GM23338 (cell line): ENCODE measurements around the gene PCNX3. TPM values are rescaled to one million over a fixed set of nuclear protein-coding genes. Genes with fewer than 3 reads are reported as not detected.

Experiments used
- ATAC-seq: fragments of 200-7000 bp; cut with Tn5 transposase; 3 replicates; pipeline ENCODE4 v1.9.1; 2020
- DNase-seq: peaks from one replicate; pipeline ENCODE4 v3.0.0-alpha.2; 2015; ENCODE audit warnings: low spot score
- H2AFZ ChIP-seq: fragments of 200-600 bp; sonication (generic); 2 replicates; pipeline ENCODE4 v1.8.0; 2016; ENCODE audit warnings: antibody characterized with exemption, mild to moderate bottlenecking, moderate library complexity
- H3F3A ChIP-seq: fragments of 200-600 bp; sonication (generic); replicated peaks from 2 replicates; pipeline ENCODE4 v1.8.0; 2017; ENCODE audit warnings: antibody characterized with exemption, mixed run types, low read depth
- H3K27ac ChIP-seq: fragments of 200-600 bp; sonication (generic); 2 replicates; pipeline ENCODE4 v1.6.1; 2016; ENCODE audit warnings: low read depth
- H3K27me3 ChIP-seq: fragments of 200-600 bp; sonication (generic); 2 replicates; pipeline ENCODE4 v1.8.0; 2016; ENCODE audit warnings: mild to moderate bottlenecking, mixed run types, moderate library complexity; ENCODE audit not compliant: insufficient read depth
- H3K36me3 ChIP-seq: fragments of 200-600 bp; sonication (generic); 2 replicates; pipeline ENCODE4 v1.8.0; 2016; ENCODE audit warnings: mild to moderate bottlenecking; ENCODE audit not compliant: insufficient read depth
- H3K4me1 ChIP-seq: fragments of 200-600 bp; sonication (generic); 2 replicates; pipeline ENCODE4 v1.8.0; 2016; ENCODE audit warnings: mild to moderate bottlenecking, moderate library complexity; ENCODE audit not compliant: insufficient read depth
- H3K4me2 ChIP-seq: fragments of 200-600 bp; sonication (generic); 2 replicates; pipeline ENCODE4 v1.7.1; 2017; ENCODE audit warnings: mixed run types
- H3K4me3 ChIP-seq: fragments of 200-600 bp; sonication (generic); 2 replicates; pipeline ENCODE4 v1.6.1; 2016; ENCODE audit warnings: mixed run types
- H3K79me2 ChIP-seq: fragments of 200-600 bp; sonication (generic); replicated peaks from 2 replicates; pipeline ENCODE4 v1.8.0; 2017; ENCODE audit warnings: mild to moderate bottlenecking; ENCODE audit not compliant: insufficient read depth
- H3K9me2 ChIP-seq: fragments of 200-600 bp; sonication (generic); 2 replicates; pipeline ENCODE4 v1.8.0; 2017; ENCODE audit not compliant: insufficient read depth
- H4K20me1 ChIP-seq: fragments of 200-600 bp; sonication (generic); replicated peaks from 2 replicates; pipeline ENCODE4 v1.8.0; 2017; ENCODE audit warnings: mild to moderate bottlenecking; ENCODE audit not compliant: insufficient read depth
- H3K27ac Mint-ChIP-seq: 2 replicates; pipeline ENCODE4 v1.8.0; 2020; ENCODE audit warnings: inconsistent platforms, mild to moderate bottlenecking, moderate library complexity, mixed read lengths
- H3K27me3 Mint-ChIP-seq: 3 replicates; pipeline ENCODE4 v1.8.0; 2022; ENCODE audit warnings: low read depth, mild to moderate bottlenecking, moderate library complexity, mixed read lengths, inconsistent platforms; ENCODE audit not compliant: insufficient read depth, poor library complexity
- H3K36me3 Mint-ChIP-seq: 3 replicates; pipeline ENCODE4 v1.8.0; 2021; ENCODE audit warnings: low read depth, mild to moderate bottlenecking, inconsistent platforms, moderate library complexity, mixed read lengths
- H3K4me1 Mint-ChIP-seq: 3 replicates; pipeline ENCODE4 v1.8.0; 2020; ENCODE audit warnings: mild to moderate bottlenecking, inconsistent platforms, mixed read lengths
- H3K4me3 Mint-ChIP-seq: 3 replicates; pipeline ENCODE4 v1.8.0; 2021; ENCODE audit warnings: moderate library complexity, mild to moderate bottlenecking, inconsistent platforms, mixed read lengths
- H3K9me3 Mint-ChIP-seq: 3 replicates; pipeline ENCODE4 v1.8.0; 2020; ENCODE audit warnings: moderate library complexity, mild to moderate bottlenecking, inconsistent platforms, mixed read lengths
- CREB1 ChIP-seq: fragments of 250-450 bp; sonication (Bioruptor Pico); IDR thresholded peaks from 2 replicates; pipeline ENCODE4 v1.5.0; 2020; ENCODE audit warnings: low read depth, mild to moderate bottlenecking, moderate library complexity
- ETS1 ChIP-seq: IDR thresholded peaks from 2 replicates; pipeline ENCODE4 v1.6.1; 2016; ENCODE audit warnings: antibody characterized with exemption
- EZH2 ChIP-seq: fragments of 200-600 bp; sonication (generic); IDR thresholded peaks from one replicate; pipeline ENCODE4 v1.8.0; 2017; ENCODE audit warnings: antibody characterized with exemption, mild to moderate bottlenecking, low read depth; ENCODE audit not compliant: unreplicated experiment
- EZH2phosphoT487 ChIP-seq: fragments of 200-600 bp; sonication (generic); IDR thresholded peaks from one replicate; pipeline ENCODE4 v1.8.1; 2018; ENCODE audit warnings: antibody characterized with exemption; ENCODE audit not compliant: unreplicated experiment
- JUNB ChIP-seq: IDR thresholded peaks from one replicate; pipeline ENCODE4 v1.6.1; 2016; ENCODE audit warnings: antibody characterized with exemption; ENCODE audit not compliant: unreplicated experiment
- NANOG ChIP-seq: IDR thresholded peaks from 2 replicates; pipeline ENCODE4 v1.6.1; 2016; ENCODE audit warnings: antibody characterized with exemption, borderline replicate concordance
- POLR2AphosphoS5 ChIP-seq: IDR thresholded peaks from 2 replicates; pipeline ENCODE4 v1.6.1; 2016; ENCODE audit warnings: antibody characterized with exemption, low read depth
- REST ChIP-seq: IDR thresholded peaks from one replicate; pipeline ENCODE4 v1.6.1; 2018; ENCODE audit warnings: antibody characterized with exemption; ENCODE audit not compliant: unreplicated experiment
- STAT1 ChIP-seq: IDR thresholded peaks from one replicate; pipeline ENCODE4 v1.6.1; 2016; ENCODE audit warnings: antibody characterized with exemption; ENCODE audit not compliant: unreplicated experiment
- ZNF114 ChIP-seq: fragments of 250-450 bp; sonication (Bioruptor Pico); IDR thresholded peaks from 2 replicates; pipeline ENCODE4 v1.5.0; 2020; ENCODE audit warnings: mild to moderate bottlenecking, moderate library complexity
- ZNF331 ChIP-seq: fragments of 250-450 bp; sonication (Bioruptor Pico); IDR thresholded peaks from 2 replicates; pipeline ENCODE4 v1.5.0; 2020; ENCODE audit warnings: low read depth, mild to moderate bottlenecking, moderate library complexity
- ZNF462 ChIP-seq: fragments of 250-450 bp; sonication (Bioruptor Pico); IDR thresholded peaks from 2 replicates; pipeline ENCODE4 v1.5.0; 2020; ENCODE audit warnings: mild to moderate bottlenecking, moderate library complexity
- polyA plus RNA-seq: library from polyadenylated mRNA; unstranded; fragments of >200 nt; fragmentation: Nextera tagmentation; extraction: Ambion mirVana; gene quantifications from 2 replicates; pipeline ENCODE4 v1.2.1, GENCODE V29; 2016
- total RNA-seq: library from RNA; depleted of rRNA; stranded (reverse); fragments of >200 nt; shearing (Covaris generic); gene quantifications from 2 replicates; pipeline ENCODE4 v1.2.3, GENCODE V29; 2014
- TF ChIP-seq, protein P1 (sequence below), 2 experiments: fragments of 200-600 bp in 1 of 2; sonication (generic) in 1 of 2; conservative IDR thresholded peaks; 2 replicates each; pipeline versions ENCODE4 v1.5.1 to v1.6.1; 2016 to 2017; ENCODE audit warnings: antibody characterized with exemption in 2 of 2, low read depth in 2 of 2, mild to moderate bottlenecking in 2 of 2, moderate library complexity in 1 of 2

Gene PCNX3
- total and polyA plus RNA-seq, 2 experiments from 2014 or later, result 8.7 to 52.2 TPM

GRCh38 chr11:65596520-65596919, 19.1 kb upstream of the PCNX3 start:
- Mint-ChIP-seq H3K27me3 (peaks cover 26% of the 10 kb centered on the region), H3K27ac (no peak overlapping the region), H3K36me3 (peaks cover 7% of the 10 kb centered on the region; the same call in 2 of the 3 replicates), H3K4me3 (no peak overlapping the region), H3K9me3 (no peaks in the 10 kb centered on the region; the same call in 2 of the 3 replicates), H3K4me1 (peaks cover 7% of the 10 kb centered on the region; the same call in 2 of the 3 replicates)
- peaks cover 8% of the 10 kb centered on the region; the same call in 1 of the 2 replicates for H3K4me1 ChIP-seq
- DNase-seq (no peak), ATAC-seq (no peak)
- no peaks in the 10 kb centered on the region for H3K79me2 ChIP-seq
- no peaks in the 10 kb centered on the region for H3K9me2 ChIP-seq
- H3K36me3 ChIP-seq, result no peaks in the 10 kb centered on the region; the same call in 1 of the 2 replicates
- no peak overlapping the region for H3K27ac ChIP-seq
- H3K4me2 ChIP-seq, result no peak overlapping the region
- H2AFZ ChIP-seq, result no peak overlapping the region
- TF ChIP-seq EZH2phosphoT487, result no peak
- no peak for TF ChIP-seq STAT1
- TF ChIP-seq, protein P1, sequence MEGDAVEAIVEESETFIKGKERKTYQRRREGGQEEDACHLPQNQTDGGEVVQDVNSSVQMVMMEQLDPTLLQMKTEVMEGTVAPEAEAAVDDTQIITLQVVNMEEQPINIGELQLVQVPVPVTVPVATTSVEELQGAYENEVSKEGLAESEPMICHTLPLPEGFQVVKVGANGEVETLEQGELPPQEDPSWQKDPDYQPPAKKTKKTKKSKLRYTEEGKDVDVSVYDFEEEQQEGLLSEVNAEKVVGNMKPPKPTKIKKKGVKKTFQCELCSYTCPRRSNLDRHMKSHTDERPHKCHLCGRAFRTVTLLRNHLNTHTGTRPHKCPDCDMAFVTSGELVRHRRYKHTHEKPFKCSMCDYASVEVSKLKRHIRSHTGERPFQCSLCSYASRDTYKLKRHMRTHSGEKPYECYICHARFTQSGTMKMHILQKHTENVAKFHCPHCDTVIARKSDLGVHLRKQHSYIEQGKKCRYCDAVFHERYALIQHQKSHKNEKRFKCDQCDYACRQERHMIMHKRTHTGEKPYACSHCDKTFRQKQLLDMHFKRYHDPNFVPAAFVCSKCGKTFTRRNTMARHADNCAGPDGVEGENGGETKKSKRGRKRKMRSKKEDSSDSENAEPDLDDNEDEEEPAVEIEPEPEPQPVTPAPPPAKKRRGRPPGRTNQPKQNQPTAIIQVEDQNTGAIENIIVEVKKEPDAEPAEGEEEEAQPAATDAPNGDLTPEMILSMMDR (conservative IDR thresholded peaks at IDR 0.05; ENCODE audit: low read depth in 2 of 2), result no peak
- no peak for TF ChIP-seq REST
- TF ChIP-seq POLR2AphosphoS5, result no peak
- no peak for TF ChIP-seq NANOG
- TF ChIP-seq CREB1 (CRISPR knock-in tag), result no peak
- TF ChIP-seq EZH2, result no peak
- no peak for TF ChIP-seq ZNF114 (CRISPR knock-in tag)
- TF ChIP-seq ETS1, result no peak
- no peak for TF ChIP-seq JUNB
- no peak for TF ChIP-seq ZNF462 (CRISPR knock-in tag)
- TF ChIP-seq ZNF331 (CRISPR knock-in tag), result no peak
- peaks cover 28% of the 10 kb centered on the region for H3K27me3 ChIP-seq
- no peaks in the 10 kb centered on the region; the same call in 1 of the 2 replicates for H4K20me1 ChIP-seq
- 0 out of 2 replicates have a peak, but pooled peaks cover 18% of the 10 kb centered on the region for H3F3A ChIP-seq
- H3K4me3 ChIP-seq, result no peak overlapping the region
